Stimulated activated CD8-positive, alpha-beta memory T cell treated with anti-CD3 and anti-CD28 coated beads, Interleukin-2, amount 100 ng/mL, for 1 hour (primary cell): ENCODE measurements around the gene ARRDC2.

Source experiments
- DNase-seq, 2 donors: peaks; one replicate each; pipeline ENCODE4 v3.0.0-alpha.2; 2020; ENCODE audit warnings: low read depth in 2 of 2

Gene ARRDC2

DNA sequence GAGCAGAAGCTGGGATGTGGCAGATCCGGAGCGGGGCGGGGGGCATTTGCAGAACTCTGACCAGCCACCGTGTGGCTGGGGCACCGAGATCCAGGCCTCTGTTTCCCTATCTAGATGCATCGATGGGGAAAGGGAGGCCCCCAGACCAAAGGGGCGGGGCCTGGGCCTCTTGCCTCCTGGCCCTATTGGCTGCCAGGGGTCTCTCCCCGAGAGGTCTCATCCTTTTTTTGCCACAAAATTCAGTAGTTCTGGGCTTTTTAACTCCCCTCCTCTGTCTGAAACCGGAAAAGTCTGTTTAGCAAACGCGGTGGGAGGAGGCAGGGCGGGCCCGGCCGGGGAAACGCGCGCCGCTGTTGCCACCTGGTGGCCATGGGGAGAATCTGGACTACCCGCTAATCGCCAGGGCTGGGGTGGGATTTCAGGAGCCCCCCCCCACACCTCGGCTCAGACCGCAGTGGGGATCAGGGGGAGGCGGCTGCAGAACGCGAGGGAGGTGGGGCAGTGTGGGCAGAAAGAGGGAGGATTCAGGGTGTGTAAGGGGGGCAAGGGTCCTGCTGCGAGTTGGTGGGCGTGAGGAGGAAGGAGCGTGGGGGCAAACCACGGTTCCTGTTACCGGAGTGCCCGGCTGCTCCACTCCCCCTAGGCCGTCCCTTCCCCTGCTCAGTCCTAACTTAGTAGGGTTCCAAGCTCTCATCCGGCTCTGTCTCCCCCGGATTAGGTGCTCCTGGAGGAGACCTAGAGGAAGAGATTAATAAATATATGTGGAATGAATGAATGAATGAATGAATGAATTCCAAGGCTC is 50.4 kb downstream of the ARRDC2 start:
- DNase-seq = peak; percentile 59 to 70

DNA sequence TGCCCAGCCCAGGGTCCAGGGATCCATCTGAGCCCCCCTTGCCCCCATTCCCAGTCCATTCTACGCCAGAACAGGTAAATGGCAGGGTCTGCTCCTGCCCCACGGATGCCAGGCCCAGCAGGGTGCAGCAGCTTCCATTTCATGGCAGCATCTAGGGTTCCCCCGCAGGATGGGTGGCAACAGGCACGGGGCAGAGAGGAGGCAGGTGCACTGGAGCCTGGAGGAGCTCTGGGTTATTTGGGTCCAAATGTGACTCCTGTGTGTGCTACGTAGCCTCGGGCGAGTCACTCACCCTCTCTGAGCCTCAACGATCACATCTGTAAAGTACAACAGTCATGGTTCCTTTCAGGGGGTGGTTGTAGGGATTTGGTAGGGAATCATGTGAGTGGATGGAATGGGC is 51.3 kb downstream of the ARRDC2 start:
- DNase-seq = no peak

DNA sequence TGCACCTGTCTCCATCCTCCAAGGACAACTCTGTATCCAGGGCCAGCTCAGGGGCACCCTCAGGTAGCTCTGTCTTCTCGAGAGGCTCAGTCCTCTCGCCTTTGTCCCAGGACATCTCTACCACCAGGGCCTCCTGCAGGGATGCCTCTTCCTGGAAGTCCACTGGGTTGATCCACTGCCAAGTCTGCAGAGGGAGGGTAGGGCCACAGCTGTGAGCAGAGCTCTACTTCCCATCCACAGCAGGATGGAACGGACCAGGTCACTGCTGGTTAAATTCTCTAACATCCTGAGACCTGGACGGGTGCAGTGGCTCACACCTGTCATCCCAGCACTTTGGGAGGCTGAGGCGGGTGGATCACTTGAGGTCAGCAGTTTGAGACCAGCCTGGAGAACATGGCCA is 51.9 kb downstream of the ARRDC2 start:
- no peak for DNase-seq

DNA sequence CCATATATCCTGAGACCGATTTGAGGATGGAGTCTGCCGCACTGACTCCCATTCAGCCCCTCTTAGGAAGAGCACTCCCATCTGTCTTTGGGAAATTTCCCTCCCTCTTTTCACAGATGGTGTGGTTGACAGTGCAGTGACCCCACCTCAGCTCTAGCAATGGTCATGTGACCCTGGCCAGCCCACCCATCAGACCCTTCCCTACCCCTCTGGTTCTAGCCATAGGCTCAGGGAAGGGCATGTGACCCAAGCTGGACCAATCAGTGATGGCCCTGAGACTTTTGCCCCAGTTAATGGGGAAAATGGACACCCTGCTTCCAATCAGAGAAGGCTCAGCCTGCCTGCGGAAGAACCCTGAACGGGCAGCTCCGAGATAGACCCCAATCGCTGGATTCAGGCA is 52.5 kb downstream of the ARRDC2 start:
- DNase-seq = no peak

DNA sequence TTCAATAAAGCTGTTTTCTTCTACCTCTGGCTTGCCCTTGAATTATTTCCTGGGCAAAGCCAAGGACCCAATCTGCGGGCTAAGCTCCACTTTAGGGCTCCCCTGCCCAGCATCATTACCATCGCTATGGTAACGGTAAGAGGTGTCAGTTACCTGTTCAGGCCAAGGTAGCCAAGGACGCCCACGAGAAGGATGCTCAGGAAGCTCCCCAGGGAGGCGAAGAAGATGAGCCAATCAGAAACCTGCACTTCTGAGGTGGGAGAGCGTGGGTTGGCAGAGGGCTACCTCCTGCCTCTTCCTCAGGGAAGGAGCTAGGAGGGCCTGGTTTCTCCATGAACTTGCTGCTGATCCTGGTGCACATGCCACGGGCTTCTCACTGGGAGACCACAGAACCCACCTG is 54.1 kb downstream of the ARRDC2 start:
- DNase-seq = no peak

DNA sequence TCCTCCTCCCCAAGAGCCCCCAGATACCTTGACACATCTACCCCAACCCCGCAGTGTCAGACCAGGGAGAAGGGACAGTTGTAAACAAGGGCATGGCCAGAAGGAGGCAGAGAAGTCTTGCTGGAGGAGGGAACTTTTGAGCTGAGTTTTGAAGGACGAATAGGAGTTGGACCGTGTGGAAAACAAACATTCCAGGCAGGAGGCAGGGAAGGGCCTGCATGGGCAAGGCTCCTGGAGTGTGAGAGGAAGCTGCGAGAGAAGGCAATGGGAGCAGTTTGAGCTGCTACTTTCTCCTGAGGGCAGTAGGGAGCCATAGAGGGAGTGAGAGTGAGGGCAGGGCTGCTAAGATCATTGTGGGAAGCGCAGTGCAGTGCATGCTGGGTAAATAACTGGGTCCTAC is 55.5 kb downstream of the ARRDC2 start:
- DNase-seq = no peak
